ENCODE results near the gene SHISA4.

Gene SHISA4

GRCh38 chr1:201914456-201915235 is 25.9 kb downstream of the SHISA4 start:
- no peak overlapping the region for H3K4me3 ChIP-seq (ENCODE audit: low read depth, low read length)
- POLR2A ChIA-PET = no interaction called here
- no peak overlapping the region for H3K27ac ChIP-seq (ENCODE audit: extremely low read depth, low read depth, low read length)
- H3K9me3 ChIP-seq (ENCODE audit: control insufficient read depth, insufficient read depth, low read depth, low read length) = no peaks in the 10 kb centered on the region
- H3K36me3 ChIP-seq (ENCODE audit: control insufficient read depth in 2 of 2, insufficient read depth in 1 of 2, low read length in 2 of 2) = no peaks in the 10 kb centered on the region
- CTCF ChIA-PET = interaction anchor here (0.6 to 4.6 kb wide), 2 partner anchors 19 kb away, joined by 3 to 24 read pairs; no protein-coding TSS in a partner anchor
- H3K4me1 ChIP-seq (ENCODE audit: control insufficient read depth, insufficient read depth, low read length) = no peaks in the 10 kb centered on the region
- TF ChIP-seq ZNF626 (tag by site-specific recombination; IDR thresholded peaks at IDR 0.05) = no peak
- no peak for TF ChIP-seq HOXC10 (CRISPR knock-in tag; IDR thresholded peaks at IDR 0.05)
- no peak for TF ChIP-seq ZNF560 (tag by site-specific recombination; IDR thresholded peaks at IDR 0.05; ENCODE audit: borderline replicate concordance)
- TF ChIP-seq ZNF398 (tag by site-specific recombination; IDR thresholded peaks at IDR 0.05) = peak; percentile 35; the same call in 1 of the 2 replicates
- no peak for TF ChIP-seq ZNF585B (tag by site-specific recombination; IDR thresholded peaks at IDR 0.05)
- no peak for TF ChIP-seq ZNF510 (tag by site-specific recombination; IDR thresholded peaks at IDR 0.05; ENCODE audit: insufficient replicate concordance)

- Histone ChIP-seq H3K27ac (ENCODE audit: extremely low read depth, low read depth, low read length) (no peak overlapping the region), H3K36me3 (ENCODE audit: control insufficient read depth in 2 of 2, insufficient read depth in 1 of 2, low read length in 2 of 2) (no peaks in the 10 kb centered on the region), H3K4me1 (ENCODE audit: control insufficient read depth, insufficient read depth, low read length) (no peaks in the 10 kb centered on the region), H3K9me3 (ENCODE audit: control insufficient read depth, insufficient read depth, low read depth, low read length) (no peaks in the 10 kb centered on the region), H3K4me3 (ENCODE audit: low read depth, low read length) (no peak overlapping the region)
- POLR2A ChIA-PET = interaction anchor here (0.7 to 0.9 kb wide), 2 partner anchors 36 to 39 kb away, joined by 3 read pairs; partner anchors contain the start of gene TIMM17A
- CTCF ChIA-PET = interaction anchor here (0.7 to 4.6 kb wide), 5 partner anchors 8 to 29 kb away, joined by 3 to 24 read pairs (median 4); no protein-coding TSS in a partner anchor
- TF ChIP-seq ZNF621 (tag by site-specific recombination; IDR thresholded peaks at IDR 0.05) (no peak), ZNF112 (tag by site-specific recombination; IDR thresholded peaks at IDR 0.05) (no peak), ZNF138 (tag by site-specific recombination; IDR thresholded peaks at IDR 0.05; ENCODE audit: borderline replicate concordance) (no peak), SP7 (tag by site-specific recombination; IDR thresholded peaks at IDR 0.05) (peak; percentile 88), ZNF362 (tag by site-specific recombination; IDR thresholded peaks at IDR 0.05) (no peak), ZNF335 (tag by site-specific recombination; conservative IDR thresholded peaks at IDR 0.05) (0 out of 2 replicates have a peak, but pooled peaks have one; percentile 16), ZNF366 (tag by site-specific recombination; conservative IDR thresholded peaks at IDR 0.05) (peak; percentile 45; the same call in 1 of the 2 replicates), KLF17 (tag by site-specific recombination; IDR thresholded peaks at IDR 0.05) (no peak), ZBTB8A (tag by site-specific recombination; IDR thresholded peaks at IDR 0.05) (peak; percentile 72), ZEB2 (tag by site-specific recombination; IDR thresholded peaks at IDR 0.05) (0 out of 2 replicates have a peak, but pooled peaks have one; percentile 33), ZNF341 (tag by site-specific recombination; IDR thresholded peaks at IDR 0.05; ENCODE audit: low read depth) (peak; percentile 75), ZBTB20 (tag by site-specific recombination; IDR thresholded peaks at IDR 0.05) (no peak), ZFHX2 (tag by site-specific recombination; conservative IDR thresholded peaks at IDR 0.05) (no peak), ZIC2 (tag by site-specific recombination; IDR thresholded peaks at IDR 0.05) (peak; percentile 92), ZNF10 (tag by site-specific recombination; IDR thresholded peaks at IDR 0.05) (no peak), ZNF184 (tag by site-specific recombination; IDR thresholded peaks at IDR 0.05) (no peak), ZFP69B (tag by site-specific recombination; IDR thresholded peaks at IDR 0.05) (no peak), PATZ1 (tag by site-specific recombination; IDR thresholded peaks at IDR 0.05) (peak; percentile 38; the same call in 1 of the 2 replicates), ZSCAN16 (tag by site-specific recombination; IDR thresholded peaks at IDR 0.05) (no peak), ZNF658 (tag by site-specific recombination; IDR thresholded peaks at IDR 0.05) (no peak), ZBTB21 (tag by site-specific recombination; IDR thresholded peaks at IDR 0.05) (no peak), ZNF677 (tag by site-specific recombination; IDR thresholded peaks at IDR 0.05) (no peak), ZNF146 (tag by site-specific recombination; IDR thresholded peaks at IDR 0.05) (no peak)
These were observed 28.1 kb downstream of the SHISA4 start for GRCh38 chr1:201916649-201917249.

Data from HEK293 (cell line).